ENCODE data around the gene ISLR.

The ISLR gene

DNA sequence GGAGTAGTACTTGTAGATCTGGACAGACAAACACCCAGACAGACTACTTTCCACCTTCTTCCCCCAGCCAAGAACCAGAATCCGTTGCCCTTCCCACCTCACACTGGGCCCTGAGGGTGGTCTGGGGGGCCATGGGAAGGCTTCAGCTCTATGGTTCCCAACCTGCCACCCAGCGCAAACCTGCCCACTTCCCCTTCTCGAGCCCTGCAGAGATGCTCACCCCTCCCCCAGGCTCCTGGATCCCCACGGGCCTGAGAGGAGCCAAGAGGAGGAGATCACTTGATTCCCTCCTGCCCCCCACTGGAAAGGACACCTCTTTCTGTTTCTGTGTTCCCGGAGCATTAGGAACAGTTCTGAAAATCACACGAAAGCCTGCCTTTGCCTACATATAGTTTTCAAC is 20.4 kb downstream of the ISLR start:
- no peak for DNase-seq (ENCODE audit: low spot score)

GRCh38 chr15:74194572-74195559 is 21.4 kb downstream of the ISLR start:
- no peak for DNase-seq (ENCODE audit: low spot score)

DNA sequence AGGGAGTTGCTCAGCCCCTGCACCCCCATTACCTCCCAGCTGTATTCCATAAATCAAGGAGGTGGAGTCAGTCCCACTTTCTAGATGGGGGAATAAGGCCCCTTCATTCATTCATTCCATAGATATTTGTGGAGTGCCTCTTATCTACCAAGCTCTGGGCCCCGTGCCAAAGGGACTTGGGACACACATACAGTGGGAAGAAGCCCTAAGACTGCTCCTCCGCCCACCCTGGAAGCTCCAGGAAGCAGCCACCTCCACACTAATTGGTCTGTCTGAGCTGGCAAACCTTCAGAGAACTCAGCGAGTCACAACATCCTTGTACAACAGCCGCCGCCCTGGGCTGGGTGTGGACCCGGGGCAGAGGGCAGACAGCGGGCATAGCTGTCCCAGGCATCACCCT is 22.7 kb downstream of the ISLR start:
- no peak for DNase-seq (ENCODE audit: low spot score)

DNA sequence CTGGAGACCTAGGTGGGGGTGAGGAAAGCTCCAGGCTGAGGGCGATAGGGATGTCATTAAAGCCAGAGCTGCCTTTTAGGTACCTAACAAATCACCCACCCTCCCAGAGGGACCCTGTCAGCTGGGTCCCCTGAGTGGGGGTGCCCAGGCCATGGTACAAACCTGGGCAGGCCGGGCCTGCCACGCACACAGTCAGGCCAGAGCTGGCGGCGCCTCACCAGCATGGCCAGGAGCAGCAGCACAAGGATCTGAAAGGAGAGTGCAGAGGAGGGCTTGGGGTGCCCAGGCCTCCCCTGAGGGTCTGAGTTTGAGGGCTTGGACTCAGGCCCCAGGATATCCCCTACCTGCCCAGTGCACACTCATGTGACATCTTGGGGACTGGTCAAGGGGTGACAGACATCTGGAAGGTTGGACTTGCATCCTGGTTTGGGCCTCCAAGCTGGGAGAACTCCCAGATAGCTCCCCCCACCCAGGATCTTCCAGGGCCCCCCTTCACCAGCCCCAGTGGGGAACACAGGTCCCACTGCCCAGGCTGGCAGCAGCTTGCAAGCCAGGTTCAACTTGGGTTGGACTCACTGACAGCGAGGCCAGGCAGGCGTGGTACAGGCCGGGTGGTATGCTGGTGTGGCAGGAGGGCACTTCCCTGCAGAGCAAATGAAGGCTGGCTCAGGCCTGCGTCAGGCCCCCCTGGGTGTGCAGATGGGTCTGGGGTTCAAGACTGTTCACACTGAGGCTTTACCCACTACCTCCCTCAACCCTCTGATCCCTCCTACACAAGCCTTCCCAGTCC is 23.9 kb downstream of the ISLR start:
- DNase-seq (ENCODE audit: low spot score): no peak

- no peak for DNase-seq (ENCODE audit: low spot score)
Observed at GRCh38 chr15:74199297-74199652, 25.8 kb downstream of the ISLR start.

- no peak for DNase-seq (ENCODE audit: low spot score)
Observed at GRCh38 chr15:74200412-74200815, 26.9 kb downstream of the ISLR start.

DNA sequence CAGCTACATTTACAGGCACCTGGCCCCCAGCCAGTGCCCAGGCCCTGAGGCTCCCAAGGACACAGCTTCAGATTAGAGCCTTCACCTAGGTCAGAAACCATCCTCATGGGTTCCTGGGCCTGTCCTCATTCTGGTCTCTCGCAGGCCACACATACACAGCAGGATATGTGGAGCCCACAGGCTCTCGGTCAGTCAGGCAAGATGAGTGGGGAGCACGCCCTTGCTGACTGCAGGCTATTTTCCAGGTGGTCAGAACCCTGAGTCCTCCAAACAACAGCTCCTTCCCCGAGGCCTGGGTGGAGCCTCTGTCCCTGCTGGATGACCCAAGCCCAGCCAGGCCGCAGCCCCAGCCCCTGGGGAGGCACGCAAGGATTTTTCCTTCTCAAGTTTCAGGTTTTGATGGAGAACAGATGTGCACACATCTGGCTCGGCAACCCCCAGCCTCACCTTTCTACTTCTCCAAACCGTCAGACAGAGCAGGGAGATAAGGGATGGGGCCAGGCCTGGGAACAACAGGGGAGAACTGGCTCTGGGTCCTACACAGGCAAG is 27.4 kb downstream of the ISLR start:
- DNase-seq (ENCODE audit: low spot score): no peak

DNA sequence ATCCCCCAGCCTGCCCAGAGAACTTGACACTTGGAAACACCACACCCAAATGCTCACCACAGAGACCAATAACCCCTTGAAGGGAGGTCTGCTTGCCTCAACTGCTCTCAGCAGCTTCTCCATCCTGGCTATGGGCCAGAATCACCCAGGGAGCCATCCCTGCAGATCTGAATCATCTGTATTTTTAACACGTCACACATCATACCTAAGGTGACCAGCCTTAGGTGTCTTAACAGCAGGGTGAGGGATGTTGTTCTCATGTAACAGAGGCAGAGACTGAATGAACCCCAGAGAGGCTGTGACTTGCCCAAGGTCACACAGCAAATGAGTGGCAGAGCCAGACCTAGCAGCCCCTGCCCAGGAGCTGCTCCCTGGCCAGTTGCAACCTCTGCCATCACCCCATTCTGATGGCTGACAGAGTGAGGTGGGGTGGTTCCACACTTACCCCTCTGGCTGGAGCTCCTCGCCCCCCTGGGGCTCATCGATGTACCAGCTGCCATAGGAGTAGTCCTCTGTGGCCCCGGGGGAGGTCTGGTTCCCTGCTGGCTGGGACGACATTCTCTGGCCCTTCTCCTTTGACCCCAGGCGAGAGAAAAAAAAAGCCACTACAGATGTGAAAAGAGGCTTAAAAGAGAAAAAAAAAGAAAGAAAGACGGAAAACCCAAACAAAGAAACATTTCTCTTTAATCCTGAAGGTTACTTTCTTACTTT is 28.4 kb downstream of the ISLR start:
- DNase-seq (ENCODE audit: low spot score): no peak

GRCh38 chr15:74202452-74203401 is 29.2 kb downstream of the ISLR start, which contains the start of gene STRA6:
Gene STRA6 (minus strand): TSS chr15:74202787. CDS start chr15:74202267, 520 bp downstream.
- no peak for DNase-seq (ENCODE audit: low spot score)

- no peak for DNase-seq (ENCODE audit: low spot score)
Observed at GRCh38 chr15:74203914-74204431, 30.5 kb downstream of the ISLR start.

GRCh38 chr15:74205582-74205947 is 32.1 kb downstream of the ISLR start:
- DNase-seq (ENCODE audit: low spot score): no peak

- DNase-seq (ENCODE audit: low spot score): no peak
Observed at GRCh38 chr15:74206801-74207281, 33.3 kb downstream of the ISLR start.

- DNase-seq (ENCODE audit: low spot score): no peak
Observed at GRCh38 chr15:74207652-74208440, 34.3 kb downstream of the ISLR start.

DNA sequence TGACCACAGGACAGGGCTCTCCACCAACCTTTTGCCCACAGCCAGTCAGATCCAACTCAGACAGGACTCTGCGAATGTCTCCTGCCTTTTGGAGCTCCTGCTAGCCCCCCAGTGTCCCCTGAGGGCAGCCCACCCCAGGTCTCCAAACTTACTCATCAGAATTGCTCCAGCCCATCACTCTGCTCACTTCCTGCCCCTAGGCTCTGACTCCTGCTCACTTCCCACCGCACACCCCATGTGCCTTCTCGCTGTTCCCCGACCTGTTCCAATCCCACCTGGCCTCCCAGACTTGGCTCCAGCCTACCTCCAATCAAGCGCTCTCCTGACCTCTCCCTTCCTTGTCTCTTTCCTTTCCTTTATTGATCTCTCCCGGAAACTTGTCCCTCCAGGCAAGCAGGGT is 35.0 kb downstream of the ISLR start:
- DNase-seq (ENCODE audit: low spot score): no peak

DNA sequence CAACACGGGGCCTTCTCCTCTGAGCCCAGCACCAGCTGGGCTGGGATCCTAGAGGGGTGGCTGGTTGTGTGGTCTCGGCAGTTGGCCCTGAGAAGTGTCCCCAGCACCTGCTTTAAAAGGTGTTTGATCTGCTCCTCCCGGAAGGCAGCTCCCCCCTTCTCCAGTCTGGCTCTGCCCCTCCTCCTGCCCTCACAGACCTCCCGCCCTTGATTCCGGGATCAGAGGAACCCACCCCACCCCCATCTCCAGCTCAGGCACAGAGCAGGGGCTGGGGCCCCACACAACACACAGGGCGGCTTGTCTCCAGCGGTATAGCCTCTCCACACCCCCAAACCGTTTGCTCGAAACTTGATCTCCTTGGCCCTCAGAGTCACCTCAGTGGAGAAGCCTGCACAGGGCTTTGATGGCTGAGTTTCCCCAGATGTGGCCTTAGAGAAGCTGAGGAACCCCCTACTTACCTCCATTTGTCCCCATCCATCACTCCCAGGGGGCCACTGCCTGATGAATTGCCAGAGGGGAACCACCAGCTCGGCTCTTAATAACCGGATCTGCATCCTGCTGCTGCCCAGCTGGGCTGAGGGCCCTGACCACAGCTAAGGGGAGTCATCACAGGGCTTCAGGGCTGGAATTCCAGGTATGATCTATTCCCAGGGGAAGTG is 35.5 kb downstream of the ISLR start:
- DNase-seq (ENCODE audit: low spot score): no peak

- DNase-seq (ENCODE audit: low spot score): no peak
Observed at GRCh38 chr15:74209560-74209958, 36.0 kb downstream of the ISLR start.

DNA sequence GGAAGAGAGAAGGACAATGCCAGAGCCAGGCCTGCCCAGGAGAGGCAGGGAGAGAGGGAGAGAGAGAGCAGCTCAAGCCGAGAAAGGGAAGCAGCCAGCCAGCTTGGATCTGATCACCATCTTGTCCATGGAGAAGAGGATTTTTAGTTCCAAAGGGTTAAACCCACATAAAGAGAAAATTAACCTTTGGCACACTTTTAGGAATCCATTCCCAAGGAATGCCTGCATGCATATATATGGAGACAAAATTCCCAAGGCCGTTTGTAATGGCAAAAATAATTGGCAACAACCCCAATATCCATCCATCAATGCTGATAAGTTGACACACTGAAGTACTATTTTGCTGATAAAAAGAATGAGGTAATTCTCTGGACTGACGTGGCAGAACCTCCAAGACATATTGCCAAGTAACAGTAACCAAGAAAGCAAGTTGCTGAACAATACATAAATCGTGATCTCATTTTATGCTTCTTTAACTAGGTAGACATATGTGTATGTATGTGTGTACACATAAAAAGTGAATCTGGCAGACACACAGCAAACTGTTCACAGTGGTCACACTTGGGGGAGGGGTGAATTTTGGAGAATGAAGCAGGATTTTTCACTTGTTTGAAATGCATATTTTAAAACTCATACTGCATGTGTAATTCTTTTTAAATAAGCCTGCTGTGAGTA is 36.6 kb downstream of the ISLR start:
- no peak for DNase-seq (ENCODE audit: low spot score)

DNA sequence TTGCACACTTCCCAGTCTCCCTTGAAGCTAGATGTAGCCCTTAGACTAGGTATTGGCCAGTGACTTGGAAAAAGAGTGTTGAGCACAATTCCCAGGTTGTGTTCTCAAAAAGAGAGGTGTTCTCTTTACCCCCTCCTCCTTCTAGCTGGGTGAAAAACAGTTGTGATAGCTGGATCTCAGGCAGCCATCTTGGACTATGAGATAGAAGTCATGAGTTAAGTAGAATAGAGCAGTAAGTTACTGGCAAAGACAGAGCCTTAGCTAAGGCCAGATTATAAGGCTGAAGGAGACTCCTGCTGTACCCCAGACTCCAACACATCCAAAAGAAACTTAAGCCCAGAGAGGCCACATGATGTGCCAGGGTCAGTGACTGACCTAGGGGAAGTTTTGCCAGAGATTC is 37.2 kb downstream of the ISLR start:
- DNase-seq (ENCODE audit: low spot score): no peak

DNA sequence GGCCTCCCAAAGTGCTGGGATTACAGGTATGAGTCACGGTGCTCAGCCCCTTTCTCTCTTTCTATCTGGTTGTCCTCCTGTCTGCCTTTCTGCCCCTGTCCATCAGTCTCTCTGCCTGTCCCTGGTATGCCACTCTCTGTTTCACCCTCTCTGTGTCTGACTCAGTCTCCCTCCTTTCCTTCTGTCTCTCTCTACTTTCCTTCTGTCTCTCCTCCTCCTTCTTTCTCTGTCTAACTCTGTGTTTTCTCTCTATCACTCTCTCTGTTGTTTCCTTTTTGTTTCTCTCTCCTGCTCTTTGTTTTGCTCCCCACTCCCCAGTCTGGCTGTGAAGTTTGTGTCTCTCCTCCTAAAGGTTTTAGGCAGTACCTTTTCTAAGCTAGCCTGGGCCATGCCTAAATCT is 38.1 kb downstream of the ISLR start:
- DNase-seq (ENCODE audit: low spot score): no peak
